GM12892 (cell line): Measurements from ENCODE around the gene ADGRD1.

Experiments
- POLR2A ChIP-seq: IDR thresholded peaks from 2 replicates; pipeline ENCODE4 v1.6.1; 2011; ENCODE audit warnings: low read depth, low read length, control low read depth
- POLR2AphosphoS5 ChIP-seq: IDR thresholded peaks from 2 replicates; pipeline ENCODE4 v1.6.1; 2011; ENCODE audit warnings: low read depth, low read length, control low read depth
- TAF1 ChIP-seq: IDR thresholded peaks from 2 replicates; pipeline ENCODE4 v1.6.1; 2011; ENCODE audit warnings: low read depth, mild to moderate bottlenecking, control low read depth, low read length, borderline replicate concordance

DNA sequence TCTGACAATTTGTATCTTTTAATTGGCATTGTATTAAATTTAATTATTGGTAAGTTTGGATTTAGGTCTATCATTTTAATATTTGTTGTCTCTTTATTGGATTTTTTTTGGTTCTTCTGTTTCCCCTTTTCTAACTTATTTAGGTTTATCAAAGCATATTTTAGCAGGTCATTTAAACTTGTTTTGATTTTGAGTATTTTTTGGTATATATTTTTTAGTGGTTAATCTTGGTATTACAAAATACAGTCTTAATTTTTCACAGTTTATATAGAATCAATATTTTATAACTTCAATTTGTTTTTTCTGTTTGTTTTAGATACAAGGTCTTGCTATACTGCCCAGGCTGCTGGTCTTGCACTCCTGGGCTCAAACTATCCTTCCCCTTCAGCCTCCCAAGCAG, 15.5 kb upstream of the ADGRD1 start:
- TF ChIP-seq TAF1 (no peak), POLR2A (no peak), POLR2AphosphoS5 (no peak)
